Fibroblast of villous mesenchyme (primary cell): ENCODE results near the gene SLC12A3. TPM values are rescaled to one million over a fixed set of nuclear protein-coding genes. Genes with fewer than 3 reads are reported as not detected.

ENCODE experiments used
- DNase-seq: peaks from one replicate; pipeline ENCODE4 v3.0.0-alpha.2; 2010; ENCODE audit warnings: low read depth
- H3K4me3 ChIP-seq: 2 replicates; pipeline ENCODE4 v1.5.1; 2011; ENCODE audit warnings: low read depth, mild to moderate bottlenecking, low read length
- CTCF ChIP-seq: IDR thresholded peaks from 2 replicates; pipeline ENCODE4 v1.5.1; 2012; ENCODE audit warnings: low read depth, mild to moderate bottlenecking, low read length; ENCODE audit not compliant: insufficient read depth
- total RNA-seq: library from RNA; depleted of rRNA; stranded (reverse); fragments of >200 nt; gene quantifications from 2 replicates; pipeline ENCODE4 v1.2.3, GENCODE V29; 2012

The SLC12A3 gene
- total RNA-seq, 1 donor: not detected

DNA sequence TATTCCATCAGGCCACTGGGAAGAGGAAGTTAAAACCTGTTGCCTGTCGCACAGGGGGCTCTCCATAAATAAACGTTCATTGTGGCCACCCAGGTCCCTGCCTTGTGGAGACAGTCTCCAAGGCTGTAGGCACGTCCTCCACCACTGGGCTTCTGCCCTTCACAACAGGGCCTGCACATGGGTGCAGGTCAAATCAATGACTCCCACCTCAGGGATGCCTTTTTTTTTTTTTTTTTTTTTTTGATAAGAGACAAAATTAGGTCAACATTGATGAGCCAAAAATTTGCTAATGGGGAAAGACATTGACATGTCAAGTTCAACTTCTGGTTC is 12.6 kb upstream of the SLC12A3 start:
- DNase-seq: no peak
- no peak for TF ChIP-seq CTCF
- H3K4me3 ChIP-seq: no peak overlapping the region

GRCh38 chr16:56852968-56853367 is 12.0 kb upstream of the SLC12A3 start:
- no peak for TF ChIP-seq CTCF

DNA sequence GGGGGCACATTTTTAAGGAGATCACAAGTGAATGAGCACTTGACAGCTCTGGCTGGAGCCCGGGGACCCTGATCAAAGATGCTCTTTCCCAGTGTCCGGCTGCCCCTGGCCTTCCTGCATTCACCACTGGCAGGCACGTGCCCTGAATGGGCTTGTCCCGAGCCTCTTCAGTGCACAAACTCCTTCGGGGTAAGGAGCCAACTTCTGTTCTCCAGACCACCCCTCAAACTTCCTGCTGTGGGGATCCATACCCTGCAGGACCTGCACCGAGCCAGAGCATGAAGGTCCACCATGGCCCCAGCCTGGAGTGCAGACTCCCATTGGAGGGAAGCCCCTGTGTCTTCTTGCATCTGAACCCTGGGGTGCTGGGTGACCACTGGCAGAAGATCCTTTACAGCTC is 9.8 kb upstream of the SLC12A3 start:
- DNase-seq: no peak
- no peak for TF ChIP-seq CTCF
- H3K4me3 ChIP-seq: no peak overlapping the region

More at GRCh38 chr16:56852968-56853367, 12.0 kb upstream of the SLC12A3 start:
- H3K4me3 ChIP-seq: no peak overlapping the region
- no peak for DNase-seq

GRCh38 chr16:56855946-56856345 is 9.1 kb upstream of the SLC12A3 start:
- no peak overlapping the region for H3K4me3 ChIP-seq

DNA sequence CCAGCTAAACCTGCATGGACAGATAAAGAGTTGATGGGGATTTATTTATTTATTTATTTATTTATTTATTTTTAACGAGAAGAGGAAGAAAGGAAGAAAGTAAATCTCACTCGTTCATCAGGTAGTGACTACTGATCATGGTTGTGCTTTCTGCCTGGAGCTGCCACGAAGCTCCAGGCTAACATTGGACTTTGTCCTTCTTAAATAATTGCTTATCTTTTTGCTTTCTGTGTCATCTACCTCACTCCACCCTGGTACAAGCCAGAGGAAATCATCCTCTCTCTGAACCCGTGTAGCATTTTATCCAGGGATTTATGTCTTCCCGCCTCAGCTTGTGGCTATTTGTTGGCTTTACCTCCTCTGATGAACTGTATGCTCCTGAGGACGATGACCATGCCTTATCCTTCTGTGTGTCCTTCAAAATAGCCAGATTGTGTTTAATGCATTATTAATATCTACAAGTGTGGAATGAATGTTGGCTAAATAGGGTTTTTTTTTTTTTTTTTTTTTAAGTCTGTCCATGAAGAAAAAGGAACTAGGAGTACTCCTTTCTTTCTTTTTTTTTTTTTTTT is 8.0 kb upstream of the SLC12A3 start:
- DNase-seq: no peak
- H3K4me3 ChIP-seq: no peak overlapping the region
- no peak for TF ChIP-seq CTCF

More at GRCh38 chr16:56855946-56856345, 9.1 kb upstream of the SLC12A3 start:
- no peak for TF ChIP-seq CTCF
- no peak for DNase-seq

- DNase-seq: no peak
- no peak for TF ChIP-seq CTCF
- H3K4me3 ChIP-seq: no peak overlapping the region
These were observed 6.6 kb upstream of the SLC12A3 start for GRCh38 chr16:56858374-56858773.

DNA sequence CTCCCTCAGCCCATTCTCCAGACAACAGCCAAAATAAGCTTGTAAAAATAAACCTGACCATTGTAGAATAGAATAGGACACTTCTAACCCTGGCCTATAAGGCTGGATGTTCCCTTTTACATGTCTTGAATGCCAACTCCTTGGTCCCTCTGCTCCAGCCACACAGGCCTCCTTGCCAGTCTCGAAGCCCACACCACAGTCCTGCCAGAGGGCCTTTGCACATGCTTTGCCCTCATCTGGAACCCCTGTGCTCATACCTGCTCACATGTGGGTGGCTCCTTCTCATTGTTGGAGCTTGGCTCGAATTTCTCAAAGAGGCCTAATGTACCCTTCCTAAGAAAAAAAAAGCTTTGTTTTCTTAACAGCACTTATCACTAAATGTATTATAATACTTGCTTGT is 5.4 kb upstream of the SLC12A3 start:
- no peak for TF ChIP-seq CTCF
- H3K4me3 ChIP-seq: no peak overlapping the region
- no peak for DNase-seq
